HG03342 (cell line): Measurements from ENCODE around the gene GSTP1.

Source experiments
- ATAC-seq: cut with Tn5 transposase; IDR thresholded peaks from one replicate; pipeline ENCODE4 v1.9.1; 2021; ENCODE audit warnings: mild to moderate bottlenecking, moderate library complexity; ENCODE audit not compliant: unreplicated experiment

Gene GSTP1

GRCh38 chr11:67628710-67629385 lies 45.2 kb downstream of the GSTP1 start:
- no peak for ATAC-seq

GRCh38 chr11:67629386-67630227 lies 46.0 kb downstream of the GSTP1 start, which contains the start of gene NUDT8:
TSS of gene NUDT8 (minus strand) at chr11:67629937. CDS start at chr11:67629911, 26 bp downstream.
- ATAC-seq, result peak; percentile 48

GRCh38 chr11:67630228-67630942 lies 46.8 kb downstream of the GSTP1 start:
- peak; percentile 55 for ATAC-seq

GRCh38 chr11:67630943-67631331 lies 47.3 kb downstream of the GSTP1 start:
- ATAC-seq, result no peak

GRCh38 chr11:67631411-67631810 lies 47.8 kb downstream of the GSTP1 start:
- ATAC-seq, result no peak

- no peak for ATAC-seq
Measured at GRCh38 chr11:67631853-67632174, 48.2 kb downstream of the GSTP1 start.

- ATAC-seq, result no peak
Measured at GRCh38 chr11:67632175-67632981, 48.8 kb downstream of the GSTP1 start.

GRCh38 chr11:67632982-67633755 lies 49.6 kb downstream of the GSTP1 start:
- no peak for ATAC-seq

- ATAC-seq, result no peak
Measured at GRCh38 chr11:67633758-67634365, 50.2 kb downstream of the GSTP1 start.

- ATAC-seq, result no peak
Measured at GRCh38 chr11:67634366-67635230, 51.0 kb downstream of the GSTP1 start.

GRCh38 chr11:67635231-67635521 lies 51.6 kb downstream of the GSTP1 start:
- ATAC-seq, result no peak
